Measurements from ENCODE around the gene SH3GL2.

SH3GL2 gene

DNA sequence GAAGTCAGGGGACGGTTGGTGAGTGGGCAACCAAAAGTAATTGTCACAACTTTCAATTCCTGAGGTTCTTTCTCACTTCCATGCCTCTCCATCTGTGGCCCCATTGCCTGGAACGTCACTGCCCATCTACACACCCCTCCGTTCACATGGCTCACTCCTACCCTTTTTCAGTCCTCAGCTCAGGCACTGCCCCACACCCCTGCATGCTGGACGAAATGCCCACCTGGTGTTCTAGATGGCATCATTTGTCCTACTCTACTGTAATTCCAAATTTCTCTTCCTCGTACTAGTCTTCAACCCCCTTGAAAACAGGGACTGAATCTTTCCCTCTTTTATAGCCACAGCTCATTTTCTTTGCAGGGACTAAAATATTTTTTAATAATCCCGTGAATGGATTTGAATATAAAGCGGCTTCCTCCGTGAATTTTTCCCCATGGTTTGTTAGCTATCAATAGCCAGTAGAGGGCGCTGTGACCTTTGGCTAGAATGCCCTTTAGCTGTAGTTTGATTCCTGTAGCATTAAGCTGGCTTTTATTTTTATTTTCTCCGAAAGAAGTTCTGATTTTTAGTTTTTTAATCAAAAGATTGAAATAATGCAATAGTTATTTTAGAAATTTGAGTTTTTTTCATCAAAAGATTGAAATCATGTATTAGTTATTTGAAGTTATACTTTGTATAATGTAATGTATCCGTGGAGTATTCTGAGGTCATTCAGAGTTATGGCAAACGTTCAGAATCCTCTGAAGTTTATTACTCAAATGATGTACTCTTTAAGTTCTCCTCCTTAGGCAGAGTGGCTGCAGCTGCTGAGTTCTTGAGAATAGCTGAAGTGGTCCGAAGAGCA lies 232.1 kb downstream of the SH3GL2 start:
- DNase-seq (ENCODE audit: low read depth): no peak

DNA sequence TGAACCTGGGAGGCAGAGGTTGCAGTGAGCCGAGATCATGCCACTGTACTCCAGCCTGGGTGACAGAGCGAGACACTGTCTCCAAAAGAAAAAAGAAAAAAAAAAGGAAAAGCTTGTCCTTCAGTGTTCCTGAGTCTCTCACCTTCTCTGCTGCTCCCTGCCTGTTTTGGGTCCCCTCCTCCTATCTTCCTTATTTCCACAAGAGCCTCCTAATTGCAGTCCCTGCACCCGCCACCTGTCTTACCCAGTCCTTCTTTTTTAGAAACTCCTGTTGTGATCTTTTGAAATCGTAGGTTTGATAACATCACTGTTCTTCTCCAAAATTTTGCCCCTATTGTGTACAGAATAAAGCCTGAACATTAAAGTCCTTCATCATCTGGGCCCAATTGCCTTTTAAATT lies 234.9 kb downstream of the SH3GL2 start:
- DNase-seq (ENCODE audit: low read depth): no peak

DNA sequence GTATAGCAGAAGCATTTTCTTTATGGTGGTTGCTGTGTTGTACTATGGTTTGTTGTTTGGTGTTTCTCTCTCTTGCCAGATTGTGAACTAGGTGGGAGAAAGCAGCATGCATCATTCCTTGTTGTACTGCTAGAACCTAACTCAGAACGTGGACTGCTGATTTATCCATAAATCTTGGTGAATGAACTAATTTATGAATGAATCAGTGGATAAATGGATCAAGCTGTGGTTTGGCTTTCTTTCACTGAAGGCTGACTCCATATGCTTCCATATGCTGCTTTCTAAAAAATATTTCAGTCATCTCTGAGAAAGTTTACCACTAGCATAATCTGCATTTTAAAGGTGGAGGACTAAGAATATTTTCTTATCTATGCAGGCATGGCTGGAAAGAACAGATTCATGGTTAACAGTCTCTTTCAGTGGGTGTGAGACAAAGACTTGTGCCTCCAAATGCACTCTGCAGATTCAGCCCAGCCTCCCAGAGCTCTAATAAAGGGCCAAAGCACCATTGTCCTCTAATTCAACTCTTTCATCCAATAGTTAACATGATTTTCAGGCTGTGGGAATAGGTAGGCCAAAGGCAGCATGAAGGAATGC lies 237.7 kb downstream of the SH3GL2 start:
- no peak for DNase-seq (ENCODE audit: low read depth)

DNA sequence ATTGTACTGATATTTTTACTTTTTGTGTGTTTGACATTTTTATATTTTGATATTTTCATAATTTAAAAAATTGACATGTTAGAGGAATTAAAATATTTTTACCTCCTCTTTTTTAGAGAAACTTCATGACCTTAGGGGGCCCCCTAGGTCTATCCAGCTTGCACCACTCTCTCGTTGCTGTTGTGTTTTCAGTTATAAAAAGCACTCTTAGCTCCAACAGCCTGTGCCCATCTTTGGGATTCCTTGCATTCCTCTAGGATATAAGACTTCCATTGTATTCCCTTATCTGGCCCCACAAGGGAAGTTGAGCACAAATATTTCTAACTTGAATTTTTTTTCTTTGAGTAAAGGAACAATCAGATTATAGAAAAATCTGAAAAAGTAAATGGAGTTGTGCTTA lies 245.3 kb downstream of the SH3GL2 start:
- no peak for DNase-seq (ENCODE audit: low read depth)

DNA sequence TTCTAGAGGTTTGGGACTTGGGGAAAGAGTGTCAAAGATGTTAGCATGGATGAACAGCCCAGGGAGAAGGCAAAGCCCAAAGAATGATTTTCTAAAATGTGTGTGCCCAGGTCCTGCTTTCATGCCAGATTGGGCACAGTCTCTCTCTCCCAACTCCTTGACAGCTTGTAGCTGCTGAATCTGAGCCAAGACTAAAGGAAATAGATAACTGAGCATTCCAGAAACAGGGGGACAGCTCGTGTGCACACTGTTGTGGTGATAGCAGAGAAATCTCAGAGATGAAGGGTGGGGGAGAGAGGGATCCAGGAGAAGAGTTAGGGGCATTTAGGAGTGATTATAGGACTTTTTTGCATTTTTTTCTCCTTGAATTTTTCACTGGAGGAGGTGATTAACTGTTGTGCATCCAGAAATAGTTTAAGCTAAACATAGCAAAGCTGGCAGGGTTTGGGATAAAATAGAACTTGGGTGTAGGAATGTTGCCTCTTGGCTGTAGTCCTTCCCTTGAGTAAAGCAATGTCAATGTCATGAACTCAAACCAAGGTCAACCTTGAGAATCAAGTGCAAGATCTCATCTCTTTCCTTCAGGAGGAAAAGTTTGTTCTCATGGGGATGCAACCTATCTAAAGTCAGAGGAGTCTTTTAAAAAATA lies 245.9 kb downstream of the SH3GL2 start:
- DNase-seq (ENCODE audit: low read depth): no peak

DNA sequence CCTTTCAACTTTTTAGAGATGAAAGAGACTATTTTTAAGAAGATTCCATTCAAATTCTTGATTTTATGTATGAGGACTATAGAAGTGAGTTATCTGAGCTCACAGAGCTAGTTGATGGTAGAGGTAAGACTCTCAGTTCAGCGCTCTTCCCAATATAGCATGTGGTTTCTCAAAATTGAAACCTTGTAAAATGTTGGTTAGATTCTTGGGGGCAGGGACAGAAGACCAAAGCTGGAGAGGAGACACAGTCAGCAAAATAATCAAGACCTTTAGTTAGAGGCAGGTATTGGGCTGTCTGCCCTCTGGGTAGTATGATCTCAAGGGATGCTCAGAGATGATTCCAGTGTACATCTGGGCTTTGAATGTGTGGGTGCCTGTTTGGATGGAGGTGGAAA lies 246.4 kb downstream of the SH3GL2 start:
- no peak for DNase-seq (ENCODE audit: low read depth)

DNA sequence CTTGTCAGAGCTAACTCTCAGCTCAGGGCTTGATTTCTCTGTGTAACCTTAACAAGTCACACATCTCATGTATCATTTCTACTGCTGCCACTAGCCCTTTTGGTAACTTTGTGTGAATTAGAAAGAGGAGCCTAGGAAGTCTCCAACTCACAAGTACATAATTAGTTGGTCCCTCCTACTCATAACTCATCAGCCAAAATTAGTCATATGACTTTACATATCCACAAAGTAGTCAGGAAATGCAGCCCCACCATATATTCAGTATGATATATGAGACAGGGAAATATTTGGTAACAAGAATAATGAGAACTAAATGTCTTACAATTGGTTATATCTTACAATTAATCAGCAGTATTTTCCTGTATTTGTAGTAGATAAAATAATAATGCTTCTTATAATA lies 250.2 kb downstream of the SH3GL2 start:
- DNase-seq (ENCODE audit: low read depth): no peak

DNA sequence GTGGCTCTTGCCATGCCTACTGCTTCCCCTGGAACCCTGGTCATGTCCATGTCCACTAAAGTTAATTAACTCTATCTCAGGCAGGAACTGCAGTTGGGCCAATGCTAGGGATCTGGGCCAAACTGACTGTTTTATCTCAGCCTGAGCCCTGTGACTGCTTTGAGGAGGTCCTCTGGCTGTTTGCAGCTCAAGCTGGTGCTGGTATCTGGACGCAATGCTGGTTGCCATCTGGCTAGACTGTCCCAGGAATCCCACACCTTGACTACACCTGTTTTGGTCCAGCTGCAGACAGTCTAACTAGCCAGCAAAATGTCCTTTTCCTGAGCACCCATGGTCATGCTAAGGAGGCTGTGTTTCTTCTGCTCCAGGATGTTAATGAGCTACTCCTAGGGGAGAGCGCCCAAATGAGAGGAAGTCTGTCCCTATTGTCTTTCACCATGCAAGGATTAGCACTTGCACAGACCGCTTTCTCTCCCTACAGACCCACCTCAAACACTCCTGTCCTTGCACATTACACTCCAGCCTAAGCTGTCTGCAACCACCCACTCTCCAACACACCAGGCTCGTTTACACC lies 251.0 kb downstream of the SH3GL2 start:
- no peak for DNase-seq (ENCODE audit: low read depth)

DNA sequence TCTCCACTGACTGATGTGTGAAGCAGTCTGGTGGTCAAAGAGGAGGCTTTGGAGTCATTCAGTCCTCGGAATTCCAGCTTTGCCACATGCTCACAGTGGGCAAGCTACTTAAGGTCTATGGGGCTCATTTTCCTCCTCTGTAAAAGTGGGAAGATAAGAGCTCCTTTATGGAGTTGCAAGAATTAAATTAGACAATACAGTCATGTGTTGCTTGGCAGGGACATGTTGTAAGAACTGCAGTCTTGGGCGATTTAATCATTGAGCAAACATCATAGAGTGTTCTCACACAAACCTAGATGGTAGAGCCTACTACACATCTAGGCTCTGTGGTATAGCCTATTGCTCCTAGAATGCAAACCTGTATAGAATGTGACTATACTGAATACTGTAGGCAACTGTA lies 253.9 kb downstream of the SH3GL2 start:
- DNase-seq (ENCODE audit: low read depth): no peak

DNA sequence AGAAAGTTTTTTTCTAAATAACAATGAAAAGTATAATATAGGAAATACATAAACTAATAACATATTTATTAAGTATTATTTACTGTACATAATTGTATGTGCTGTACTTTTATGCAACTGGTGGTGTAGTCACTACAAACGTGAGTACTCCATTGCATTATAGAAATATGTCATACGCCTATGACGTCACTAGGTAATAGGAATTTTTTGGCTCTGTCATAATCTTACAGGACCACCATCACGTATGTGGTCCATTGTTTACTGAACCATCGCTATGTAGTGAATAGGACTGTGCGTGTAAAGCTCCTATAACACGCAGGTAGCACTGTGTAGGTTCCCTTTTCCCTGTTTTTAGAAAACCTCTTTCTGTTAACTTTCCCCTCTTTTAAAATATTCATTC lies 255.0 kb downstream of the SH3GL2 start:
- no peak for DNase-seq (ENCODE audit: low read depth)

DNA sequence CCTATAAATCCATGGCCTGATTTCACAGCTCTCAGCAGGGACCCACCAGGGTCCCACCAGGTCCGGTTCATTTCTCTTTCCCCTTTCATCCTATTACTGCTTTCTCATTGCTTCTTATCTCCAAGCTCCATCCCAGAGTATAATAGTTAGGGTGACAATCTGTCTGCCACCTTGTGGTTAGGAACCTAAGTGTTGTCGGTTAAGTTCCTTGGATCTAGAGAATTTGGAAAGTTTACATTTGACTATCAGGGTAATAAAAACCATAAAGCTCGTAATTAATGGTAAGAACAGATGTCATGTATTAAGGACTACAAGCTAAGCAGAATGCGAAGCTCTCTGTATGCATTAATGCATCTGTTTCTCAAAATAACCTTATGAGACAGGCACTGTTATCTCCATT lies 259.1 kb downstream of the SH3GL2 start:
- no peak for DNase-seq (ENCODE audit: low read depth)

DNA sequence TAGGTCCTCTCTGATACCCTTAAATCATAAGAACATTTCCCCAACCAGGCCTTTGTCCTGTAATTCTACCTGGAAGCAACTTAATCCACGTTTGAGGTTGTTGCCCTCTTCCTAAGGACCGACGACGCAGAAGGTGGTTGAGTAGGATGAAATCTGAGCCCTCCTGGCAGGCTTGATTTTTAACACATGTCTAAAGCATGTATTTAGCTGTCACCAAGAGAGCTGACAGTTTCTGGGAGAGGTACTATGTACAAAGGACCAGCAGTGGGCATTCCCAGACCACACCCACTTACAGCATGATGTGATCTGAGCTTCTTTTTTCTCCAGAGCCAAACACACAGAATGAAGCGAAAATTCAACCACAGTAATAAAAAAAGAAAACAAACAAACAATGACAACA lies 260.9 kb downstream of the SH3GL2 start:
- DNase-seq (ENCODE audit: low read depth): no peak

DNA sequence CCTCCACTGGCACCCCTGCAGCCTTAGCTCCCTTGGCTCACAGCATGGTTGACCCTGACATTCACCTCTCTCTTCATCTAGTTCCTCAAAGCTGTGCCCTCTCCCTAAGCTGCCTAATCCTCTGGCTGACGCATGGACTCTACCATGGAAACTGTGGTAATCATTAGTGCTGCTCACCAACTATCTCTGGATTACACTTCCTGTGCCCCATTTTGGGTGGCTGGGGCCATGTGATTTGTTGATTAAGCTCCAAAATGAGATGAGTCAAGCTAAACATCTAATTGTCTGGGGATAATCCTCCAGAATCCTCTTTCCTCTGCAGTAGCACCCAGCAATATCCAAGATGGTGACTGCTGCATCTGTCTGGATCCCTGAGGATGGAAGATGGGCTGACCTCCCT lies 264.4 kb downstream of the SH3GL2 start:
- DNase-seq (ENCODE audit: low read depth): no peak
